ENCODE data around the gene RTN4RL1. TPM values are rescaled to one million over a fixed set of nuclear protein-coding genes. Genes with fewer than 3 reads are reported as not detected.

RTN4RL1 gene
- total RNA-seq, 1 donor from 2014 or later = 25.0 TPM

DNA sequence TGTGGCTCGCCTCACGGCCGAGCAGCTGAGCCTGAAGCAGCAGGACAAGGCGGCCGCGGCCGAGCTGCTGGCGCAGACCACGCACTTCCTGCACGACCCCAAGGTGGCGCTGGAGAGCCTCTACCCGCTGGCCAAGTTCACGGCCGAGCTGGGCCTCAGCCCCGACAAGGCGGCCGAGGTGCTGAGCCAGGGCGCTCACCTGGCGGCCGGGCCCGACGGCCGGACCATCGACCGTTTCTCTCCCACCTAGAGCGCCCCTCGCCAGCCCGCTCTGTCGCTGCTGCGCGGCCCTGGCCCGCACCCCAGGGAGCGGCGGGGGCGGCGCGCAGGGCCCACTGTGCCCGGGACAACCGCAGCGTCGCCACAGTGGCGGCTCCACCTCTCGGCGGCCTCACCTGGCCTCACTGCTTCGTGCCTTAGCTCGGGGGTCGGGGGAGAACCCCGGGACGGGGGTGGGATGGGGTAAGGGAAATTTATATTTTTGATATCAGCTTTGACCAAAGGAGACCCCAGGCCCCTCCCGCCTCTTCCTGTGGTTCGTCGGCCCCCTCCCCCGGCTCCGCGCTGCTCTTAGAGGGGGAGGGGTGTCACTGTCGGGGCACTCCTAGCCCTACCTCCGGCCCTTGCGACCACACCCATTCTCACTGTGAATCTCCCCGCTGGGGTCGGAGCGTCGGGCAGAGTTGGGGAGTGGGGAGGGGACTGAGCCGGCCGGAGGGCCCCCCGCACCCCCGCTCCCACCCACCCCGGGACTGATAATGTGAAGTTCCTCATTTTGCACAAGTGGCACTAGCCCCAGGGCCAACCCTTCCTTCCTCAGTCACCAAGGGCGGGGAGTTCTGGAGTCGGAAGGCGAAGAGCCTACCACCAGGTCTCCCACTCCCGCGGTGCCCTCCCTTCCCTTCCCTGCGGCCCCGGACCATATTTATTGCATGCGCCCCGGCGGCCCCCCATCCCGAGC is 33.7 kb upstream of the RTN4RL1 start:
- no peak for DNase-seq

DNA sequence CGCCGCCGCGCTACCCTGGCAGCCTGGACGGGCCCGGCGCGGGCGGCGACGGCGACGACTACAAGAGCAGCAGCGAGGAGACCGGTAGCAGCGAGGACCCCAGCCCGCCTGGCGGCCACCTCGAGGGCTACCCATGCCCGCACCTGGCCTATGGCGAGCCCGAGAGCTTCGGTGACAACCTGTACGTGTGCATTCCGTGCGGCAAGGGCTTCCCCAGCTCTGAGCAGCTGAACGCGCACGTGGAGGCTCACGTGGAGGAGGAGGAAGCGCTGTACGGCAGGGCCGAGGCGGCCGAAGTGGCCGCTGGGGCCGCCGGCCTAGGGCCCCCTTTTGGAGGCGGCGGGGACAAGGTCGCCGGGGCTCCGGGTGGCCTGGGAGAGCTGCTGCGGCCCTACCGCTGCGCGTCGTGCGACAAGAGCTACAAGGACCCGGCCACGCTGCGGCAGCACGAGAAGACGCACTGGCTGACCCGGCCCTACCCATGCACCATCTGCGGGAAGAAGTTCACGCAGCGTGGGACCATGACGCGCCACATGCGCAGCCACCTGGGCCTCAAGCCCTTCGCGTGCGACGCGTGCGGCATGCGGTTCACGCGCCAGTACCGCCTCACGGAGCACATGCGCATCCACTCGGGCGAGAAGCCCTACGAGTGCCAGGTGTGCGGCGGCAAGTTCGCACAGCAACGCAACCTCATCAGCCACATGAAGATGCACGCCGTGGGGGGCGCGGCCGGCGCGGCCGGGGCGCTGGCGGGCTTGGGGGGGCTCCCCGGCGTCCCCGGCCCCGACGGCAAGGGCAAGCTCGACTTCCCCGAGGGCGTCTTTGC is 32.8 kb upstream of the RTN4RL1 start:
- no peak for DNase-seq

- no peak for DNase-seq
These were observed 32.1 kb upstream of the RTN4RL1 start for GRCh38 chr17:2057175-2057759.

- DNase-seq = no peak
These were observed 31.4 kb upstream of the RTN4RL1 start for GRCh38 chr17:2056206-2057174.

- no peak for DNase-seq
These were observed 30.4 kb upstream of the RTN4RL1 start for GRCh38 chr17:2055292-2056205.

- DNase-seq = peak; percentile 30
These were observed 29.6 kb upstream of the RTN4RL1 start, which contains the start of gene HIC1 for GRCh38 chr17:2054512-2055291. HIC1 (plus strand) TSS chr17:2055103; CDS start chr17:2056691, 1,588 bp downstream.

- no peak for DNase-seq
These were observed 29.1 kb upstream of the RTN4RL1 start for GRCh38 chr17:2054262-2054511.

DNA sequence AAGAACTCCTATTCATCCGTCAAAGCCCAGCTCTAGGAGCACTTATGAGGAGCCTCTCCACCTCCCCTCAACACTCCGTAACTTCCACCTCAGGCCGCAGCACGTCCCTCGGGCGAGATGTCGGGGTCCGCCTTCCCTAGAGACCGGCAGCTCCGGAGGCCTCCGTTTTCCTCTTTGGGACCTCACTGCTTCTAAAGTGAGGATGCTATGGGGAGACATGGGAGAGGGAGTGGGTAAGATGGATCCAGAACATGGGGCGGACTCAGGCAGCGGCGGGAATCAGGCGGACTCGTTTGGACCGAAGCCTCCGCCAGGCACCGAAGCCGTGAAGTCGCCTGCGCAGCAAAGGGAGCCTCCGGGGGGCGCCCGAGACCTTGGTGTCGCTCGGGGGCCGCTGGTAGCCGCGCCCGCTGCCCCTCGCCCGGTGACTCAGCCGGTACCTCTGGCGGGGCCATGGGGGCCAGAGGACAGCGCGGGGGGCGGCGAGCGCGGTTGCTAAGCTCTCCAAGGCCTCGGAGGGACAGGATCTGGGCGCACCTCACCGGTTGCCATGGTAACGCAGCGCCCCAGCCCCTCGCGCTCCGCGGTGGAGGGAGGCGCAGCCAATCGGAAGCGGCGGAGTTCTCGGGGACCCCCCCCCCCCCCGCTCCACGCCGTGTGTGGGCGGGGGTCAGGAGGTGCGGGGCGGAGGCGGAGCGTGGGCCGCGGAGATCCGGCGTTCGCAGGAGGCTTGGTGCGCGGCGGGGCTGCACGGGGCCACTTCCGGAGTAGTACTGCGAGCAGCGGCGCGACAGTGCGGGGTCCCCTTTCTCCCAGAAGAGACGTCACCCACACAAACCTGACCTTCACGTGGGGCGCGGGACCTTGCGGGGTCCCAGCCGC is 28.5 kb upstream of the RTN4RL1 start:
- DNase-seq = peak; percentile 69

GRCh38 chr17:2051933-2052559 is 26.9 kb upstream of the RTN4RL1 start:
- DNase-seq = no peak

GRCh38 chr17:2051061-2051932 is 26.2 kb upstream of the RTN4RL1 start:
- DNase-seq = no peak

DNA sequence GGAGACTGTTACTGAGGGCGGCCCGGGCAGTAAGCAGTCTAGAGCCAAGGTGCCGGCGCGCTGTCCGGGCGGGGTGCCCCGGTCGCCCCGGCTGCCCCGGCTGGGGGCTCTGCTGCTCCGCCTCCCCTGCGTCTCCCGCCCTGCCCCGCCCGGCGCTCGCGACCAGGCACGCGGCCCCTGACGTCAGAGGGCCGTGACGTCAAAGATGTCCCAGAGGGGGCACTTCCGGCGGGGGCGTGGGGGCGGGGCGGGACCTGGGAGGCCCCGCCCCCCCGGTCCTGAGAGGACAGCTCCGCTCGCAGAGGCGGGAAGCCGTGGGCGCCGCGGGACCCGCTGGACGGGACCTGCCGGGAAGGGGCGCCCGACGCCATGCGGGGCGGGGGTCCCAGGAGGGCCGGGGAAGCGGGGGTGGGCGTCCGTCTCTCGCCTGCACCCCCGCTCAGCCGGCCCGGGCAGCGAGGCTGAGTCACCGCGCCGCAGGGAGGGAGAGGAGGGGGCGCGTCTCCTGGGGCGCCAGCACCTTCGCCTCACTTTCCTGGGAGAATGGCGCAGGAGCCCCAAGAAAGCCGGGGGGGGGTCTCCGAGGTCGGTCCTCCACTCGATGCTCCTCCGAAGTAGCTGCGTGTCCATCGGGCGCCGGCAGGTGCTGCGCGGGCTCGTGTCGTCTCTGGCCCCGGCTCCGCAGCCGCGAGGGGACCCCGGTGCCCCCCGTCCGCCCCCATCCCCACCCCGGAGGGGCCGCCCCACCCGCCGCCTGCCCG is 25.3 kb upstream of the RTN4RL1 start:
- peak; percentile 66 for DNase-seq

DNA sequence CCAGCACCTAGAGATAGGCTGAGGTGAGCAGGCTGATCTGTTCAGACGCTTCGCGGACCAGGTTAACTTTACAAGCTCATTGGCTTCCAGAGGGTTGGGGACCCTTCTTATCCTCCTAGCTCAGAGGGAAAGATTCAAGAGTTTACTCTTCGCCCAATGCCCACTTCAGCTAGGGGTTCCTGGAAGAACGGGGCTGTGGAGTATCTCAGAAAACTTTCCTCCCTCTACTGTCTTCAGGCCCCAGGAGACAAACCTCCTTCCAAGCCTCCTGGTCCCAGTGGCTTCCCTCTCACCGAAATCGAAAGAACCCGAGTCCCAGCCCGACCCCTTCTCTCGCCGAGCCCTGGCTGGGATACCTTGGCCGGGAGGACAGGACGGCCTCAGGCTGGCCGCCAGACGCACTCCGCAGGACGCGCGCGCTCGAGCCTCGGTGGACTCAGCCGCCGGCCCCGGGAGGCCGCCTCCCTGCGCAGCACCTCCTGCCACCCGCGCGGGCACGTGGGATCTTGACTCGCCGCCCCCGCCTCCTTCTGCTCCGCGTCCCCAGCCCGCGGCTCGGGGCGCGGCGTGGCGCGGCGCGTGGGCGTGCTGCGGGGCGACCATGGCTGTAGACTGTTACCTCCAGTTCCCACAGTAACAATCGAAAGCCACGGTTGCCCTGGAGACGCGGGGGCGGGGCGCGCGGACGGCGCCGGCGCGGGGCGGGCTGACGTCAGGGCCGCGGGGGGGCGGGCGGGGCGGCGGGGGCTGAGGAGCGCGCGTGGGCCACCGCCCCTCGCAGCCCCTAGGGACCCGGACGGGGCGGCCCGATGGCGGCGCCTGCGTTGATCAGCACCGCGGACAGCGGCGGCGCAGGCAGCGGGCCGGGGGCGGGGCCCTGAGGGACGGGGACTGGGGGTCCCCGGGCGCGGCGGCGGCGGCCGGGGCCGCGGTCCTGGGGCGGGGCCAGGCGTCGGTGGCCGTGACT is 24.5 kb upstream of the RTN4RL1 start:
- peak; percentile 82 for DNase-seq

GRCh38 chr17:2048805-2049204 is 23.7 kb upstream of the RTN4RL1 start:
- no peak for DNase-seq

DNA sequence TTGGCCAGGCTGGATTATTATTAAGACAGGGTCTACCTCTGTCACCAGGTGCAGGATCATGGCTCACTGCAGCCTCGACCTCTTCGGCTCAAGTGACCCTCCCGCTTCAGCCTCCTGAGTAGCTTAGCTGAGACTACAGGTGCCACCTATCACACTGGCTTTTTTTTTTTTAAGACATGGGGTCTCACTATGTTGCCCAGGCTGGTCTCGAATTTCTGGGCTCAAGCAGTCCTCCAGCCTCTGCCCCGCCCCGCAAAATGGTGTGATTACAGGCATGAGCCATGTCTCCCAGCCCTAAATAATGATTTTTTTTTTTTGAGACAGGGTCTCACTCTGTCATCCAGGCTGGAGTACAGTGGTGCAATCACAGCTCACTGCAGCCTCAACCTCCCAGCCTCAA is 22.5 kb upstream of the RTN4RL1 start:
- DNase-seq = no peak

- no peak for DNase-seq
These were observed 19.2 kb upstream of the RTN4RL1 start for GRCh38 chr17:2044263-2044894.
